HG03575 (cell line): ENCODE data around the gene ACBD5.
A peak's percentile ranks its signal among the peaks of the same experiment; 100 is the strongest.
"Not testable (repeated sequence)": the region's sequence is repeated elsewhere in the genome, so short reads cannot be mapped to it uniquely, and the experiment has no call there.

Source experiments
- ATAC-seq: cut with Tn5 transposase; IDR thresholded peaks from one replicate; pipeline ENCODE4 v1.9.1; 2021; ENCODE audit not compliant: unreplicated experiment, insufficient number of reproducible peaks, low FRiP score; ENCODE audit errors: extremely low read depth

Gene ACBD5

DNA sequence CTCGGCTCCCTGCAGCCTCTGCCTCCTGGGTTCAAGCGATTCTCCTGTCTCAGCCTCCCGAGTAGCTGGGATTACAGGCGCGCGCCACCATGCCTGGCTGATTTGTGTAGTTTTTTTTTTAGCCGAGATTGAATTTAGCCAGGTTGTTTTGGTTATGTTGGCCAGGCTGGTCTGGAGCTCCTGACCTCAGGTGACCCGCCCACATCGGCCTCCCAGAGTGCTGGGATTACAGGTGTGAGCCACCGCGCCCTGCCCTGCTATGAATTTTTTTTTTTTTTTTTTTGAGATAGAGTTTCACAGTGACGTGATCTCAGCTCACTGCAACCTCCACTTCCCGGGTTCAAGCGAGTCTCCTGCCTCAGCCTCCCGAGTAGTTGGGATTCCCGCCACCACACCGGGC, 84.0 kb downstream of the ACBD5 start:
- not testable (repeated sequence) for ATAC-seq

DNA sequence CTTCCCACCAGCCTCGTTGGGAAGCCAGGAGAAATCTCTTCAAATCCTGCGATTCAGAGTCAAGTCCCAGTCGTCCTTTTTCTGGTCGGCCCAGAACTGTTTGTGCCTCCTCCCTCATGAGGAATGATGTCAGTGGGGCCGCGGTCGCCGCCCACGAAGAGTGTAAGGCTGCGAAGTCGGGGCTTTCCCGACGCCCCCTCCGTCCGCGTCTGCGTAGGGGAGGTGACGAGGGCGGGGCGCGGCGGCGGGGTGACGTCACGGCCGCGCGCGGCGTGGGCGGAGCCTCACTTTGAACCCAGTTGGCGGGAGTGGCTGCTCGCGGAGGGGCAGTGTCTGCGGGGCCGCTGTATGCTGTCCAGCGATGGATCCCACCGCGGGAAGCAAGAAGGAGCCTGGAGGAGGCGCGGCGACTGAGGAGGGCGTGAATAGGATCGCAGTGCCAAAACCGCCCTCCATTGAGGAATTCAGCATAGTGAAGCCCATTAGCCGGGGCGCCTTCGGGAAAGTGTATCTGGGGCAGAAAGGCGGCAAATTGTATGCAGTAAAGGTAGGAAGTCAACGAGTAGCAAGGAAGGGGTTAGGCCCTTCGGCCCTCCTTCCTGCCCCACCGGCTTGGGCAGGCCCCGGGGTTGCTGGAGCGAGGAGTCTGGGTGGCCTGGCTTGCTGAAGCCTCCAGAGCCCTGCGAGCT, 85.4 kb downstream of the ACBD5 start, which contains the start of gene MASTL:
TSS of gene MASTL (plus strand) at position 287 of the 689 bp plus-strand sequence. CDS start at position 362, 75 bp downstream.
- peak; percentile 47 for ATAC-seq

DNA sequence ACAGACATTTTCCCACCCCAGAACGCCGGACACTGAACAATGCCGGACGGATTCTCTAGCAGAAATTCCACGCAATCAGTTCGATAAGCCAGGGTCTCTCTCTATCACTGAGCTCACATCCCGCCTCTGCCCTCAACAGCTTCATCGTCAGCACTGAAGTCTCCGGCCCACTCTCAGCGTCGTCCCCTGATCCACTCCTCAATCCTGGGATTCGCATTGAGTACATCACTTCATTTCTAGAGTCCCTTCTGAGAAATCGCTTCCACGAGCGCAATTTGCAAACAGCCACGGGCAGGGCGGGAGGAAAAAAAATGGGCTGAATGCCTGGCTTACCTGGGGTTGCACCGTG, 86.8 kb downstream of the ACBD5 start:
- no peak for ATAC-seq

GRCh38 chr10:27153329-27153728, 87.3 kb downstream of the ACBD5 start:
- ATAC-seq: no peak

DNA sequence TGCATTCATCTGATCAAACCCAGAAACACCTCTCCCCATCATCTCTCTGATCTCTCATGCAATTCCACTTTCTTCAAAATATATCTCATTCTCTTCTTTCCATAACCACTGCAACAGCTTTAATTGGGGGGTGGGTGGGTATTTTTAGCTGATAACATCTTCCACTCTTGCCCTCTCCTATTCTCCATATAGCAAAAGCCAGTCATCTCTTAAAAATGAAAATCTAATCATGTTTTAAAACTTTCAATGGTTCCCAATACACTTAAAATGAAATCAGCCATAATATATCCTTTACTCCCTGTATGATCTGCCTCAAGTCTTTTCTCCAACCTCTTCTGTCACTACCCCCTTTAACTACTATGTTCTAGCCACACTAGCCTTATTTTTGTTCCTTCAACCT, 87.9 kb downstream of the ACBD5 start:
- ATAC-seq: no peak

DNA sequence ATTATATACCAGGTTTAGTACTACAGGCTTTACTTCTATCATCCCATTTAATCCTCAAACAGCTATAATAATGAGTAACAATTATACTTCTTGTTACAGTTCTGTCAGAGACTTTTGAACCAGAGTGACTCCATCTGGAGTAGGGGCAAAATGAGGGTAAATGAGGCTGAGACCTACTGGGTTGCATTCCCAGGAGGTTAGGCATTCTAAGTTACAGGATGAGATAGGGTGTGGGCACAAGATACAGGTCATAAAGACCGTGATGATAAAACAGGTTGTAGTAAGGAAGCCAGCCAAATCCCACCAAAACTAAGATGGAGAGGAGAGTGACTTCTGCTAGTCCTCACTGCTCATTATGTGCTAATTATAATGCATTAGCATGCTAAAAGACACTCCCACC, 90.3 kb downstream of the ACBD5 start:
- ATAC-seq: no peak

- no peak for ATAC-seq
Measured at GRCh38 chr10:27147701-27148100, 92.9 kb downstream of the ACBD5 start.

- ATAC-seq: no peak
Measured at GRCh38 chr10:27145937-27146336, 94.7 kb downstream of the ACBD5 start.
